ENCODE results near the gene ATP8A2. TPM values are rescaled to one million over a fixed set of nuclear protein-coding genes. Genes with fewer than 3 reads are reported as not detected.

Gene ATP8A2
- total and polyA plus RNA-seq, 9 of the 15 experiments (the other 6 are each of a cell fraction or from before 2014, with no cell fraction given) = under 0.01 to 0.33 (median 0.06) TPM; not detected in 4

DNA sequence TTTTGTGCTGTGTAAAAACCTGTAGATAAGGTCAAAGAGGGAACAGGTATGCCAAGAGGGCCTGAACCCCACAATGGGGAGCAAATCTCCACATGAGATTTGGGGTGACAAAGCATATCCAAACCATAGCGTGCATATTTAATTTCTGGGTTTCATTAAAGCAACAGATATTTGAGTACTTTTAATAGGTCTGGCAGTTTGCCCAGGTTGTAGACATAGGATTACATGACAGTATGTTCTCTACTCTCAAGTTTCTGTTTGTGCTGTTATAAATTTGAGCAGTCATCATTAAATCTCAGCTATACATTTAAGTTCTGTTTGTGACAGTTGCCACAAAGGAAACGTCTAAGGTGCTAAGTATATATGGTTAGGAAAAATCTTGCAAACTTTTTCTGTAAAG lies 236.4 kb downstream of the ATP8A2 start (continued):
- TF ChIP-seq, protein P1, sequence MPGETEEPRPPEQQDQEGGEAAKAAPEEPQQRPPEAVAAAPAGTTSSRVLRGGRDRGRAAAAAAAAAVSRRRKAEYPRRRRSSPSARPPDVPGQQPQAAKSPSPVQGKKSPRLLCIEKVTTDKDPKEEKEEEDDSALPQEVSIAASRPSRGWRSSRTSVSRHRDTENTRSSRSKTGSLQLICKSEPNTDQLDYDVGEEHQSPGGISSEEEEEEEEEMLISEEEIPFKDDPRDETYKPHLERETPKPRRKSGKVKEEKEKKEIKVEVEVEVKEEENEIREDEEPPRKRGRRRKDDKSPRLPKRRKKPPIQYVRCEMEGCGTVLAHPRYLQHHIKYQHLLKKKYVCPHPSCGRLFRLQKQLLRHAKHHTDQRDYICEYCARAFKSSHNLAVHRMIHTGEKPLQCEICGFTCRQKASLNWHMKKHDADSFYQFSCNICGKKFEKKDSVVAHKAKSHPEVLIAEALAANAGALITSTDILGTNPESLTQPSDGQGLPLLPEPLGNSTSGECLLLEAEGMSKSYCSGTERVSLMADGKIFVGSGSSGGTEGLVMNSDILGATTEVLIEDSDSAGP (CRISPR knock-in tag; IDR thresholded peaks at IDR 0.05) = no peak
- TF ChIP-seq MIER1 (IDR thresholded peaks at IDR 0.05; ENCODE audit: low read depth) (no peak), ELF1 (tag; IDR thresholded peaks at IDR 0.05) (no peak), CXXC5 (CRISPR knock-in tag; IDR thresholded peaks at IDR 0.05) (no peak), ZNF184 (CRISPR knock-in tag; IDR thresholded peaks at IDR 0.05) (no peak), NONO (IDR thresholded peaks at IDR 0.05; ENCODE audit: low read depth in 2 of 2, low read length in 1 of 2) (no peak), GMEB1 (CRISPR knock-in tag; IDR thresholded peaks at IDR 0.05) (no peak), SRSF7 (optimal IDR thresholded peaks at IDR 0.05; ENCODE audit: low read depth, low read length) (no peak)
- TF ChIP-seq, protein P2, sequence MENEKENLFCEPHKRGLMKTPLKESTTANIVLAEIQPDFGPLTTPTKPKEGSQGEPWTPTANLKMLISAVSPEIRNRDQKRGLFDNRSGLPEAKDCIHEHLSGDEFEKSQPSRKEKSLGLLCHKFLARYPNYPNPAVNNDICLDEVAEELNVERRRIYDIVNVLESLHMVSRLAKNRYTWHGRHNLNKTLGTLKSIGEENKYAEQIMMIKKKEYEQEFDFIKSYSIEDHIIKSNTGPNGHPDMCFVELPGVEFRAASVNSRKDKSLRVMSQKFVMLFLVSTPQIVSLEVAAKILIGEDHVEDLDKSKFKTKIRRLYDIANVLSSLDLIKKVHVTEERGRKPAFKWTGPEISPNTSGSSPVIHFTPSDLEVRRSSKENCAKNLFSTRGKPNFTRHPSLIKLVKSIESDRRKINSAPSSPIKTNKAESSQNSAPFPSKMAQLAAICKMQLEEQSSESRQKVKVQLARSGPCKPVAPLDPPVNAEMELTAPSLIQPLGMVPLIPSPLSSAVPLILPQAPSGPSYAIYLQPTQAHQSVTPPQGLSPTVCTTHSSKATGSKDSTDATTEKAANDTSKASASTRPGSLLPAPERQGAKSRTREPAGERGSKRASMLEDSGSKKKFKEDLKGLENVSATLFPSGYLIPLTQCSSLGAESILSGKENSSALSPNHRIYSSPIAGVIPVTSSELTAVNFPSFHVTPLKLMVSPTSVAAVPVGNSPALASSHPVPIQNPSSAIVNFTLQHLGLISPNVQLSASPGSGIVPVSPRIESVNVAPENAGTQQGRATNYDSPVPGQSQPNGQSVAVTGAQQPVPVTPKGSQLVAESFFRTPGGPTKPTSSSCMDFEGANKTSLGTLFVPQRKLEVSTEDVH (IDR thresholded peaks at IDR 0.05; ENCODE audit: low read depth, partially characterized antibody) = no peak

Data from K562 (cell line).